SK-N-SH (cell line): Measurements from ENCODE around the gene MYOT. TPM values are rescaled to one million over a fixed set of nuclear protein-coding genes. Genes with fewer than 3 reads are reported as not detected.

ENCODE experiments used
- CTCF ChIA-PET: fragments of 300-600, 350-600 bp; formaldehyde crosslinking; extraction: SDS; loops from one replicate; lab custom pipeline; 2021; lab: Yijun Ruan, JAX
- POLR2A ChIA-PET: fragments of 350-600 bp; sonication (Branson Sonifier 250); formaldehyde crosslinking; extraction: SDS; loops from one replicate; lab custom pipeline; 2020; ENCODE audit warnings: antibody characterized with exemption, inconsistent platforms; lab: Yijun Ruan, JAX
- DNase-seq: peaks from one replicate; pipeline ENCODE4 v3.0.0; 2012
- H2AFZ ChIP-seq: fragments of 200-600 bp; sonication (generic); 2 replicates; pipeline ENCODE4 v1.8.1; 2016; ENCODE audit warnings: antibody characterized with exemption, mild to moderate bottlenecking, low read depth
- H3F3A ChIP-seq: fragments of 200-600 bp; sonication (generic); replicated peaks from 2 replicates; pipeline ENCODE3; 2016; ENCODE audit warnings: antibody characterized with exemption, mild to moderate bottlenecking; ENCODE audit not compliant: insufficient read depth
- H3K27ac ChIP-seq, 2 experiments: fragments of 200-500 bp in 1 of 2; fragments of 200-600 bp in 1 of 2; sonication (Bioruptor generic) in 1 of 2; sonication (generic), shearing (Covaris generic) in 1 of 2; 2 replicates each; pipeline versions ENCODE4 v1.5.1 to v1.6.1; 2014 to 2016; ENCODE audit warnings: low read depth in 2 of 2, inconsistent platforms in 1 of 2, low read length in 1 of 2, mild to moderate bottlenecking in 1 of 2, mixed read lengths in 1 of 2
- H3K27me3 ChIP-seq: fragments of 200-600 bp; sonication (generic), shearing (Covaris generic); 2 replicates; pipeline ENCODE4 v1.6.1; 2016; ENCODE audit warnings: mixed run types; ENCODE audit not compliant: insufficient read depth
- H3K36me3 ChIP-seq, 2 experiments: fragments of 200-500 bp in 1 of 2; fragments of 200-600 bp in 1 of 2; sonication (Bioruptor generic) in 1 of 2; sonication (generic) in 1 of 2; replicated peaks in 1 of 2; 2 replicates each; pipeline versions ENCODE3 to v1.5.1; 2014 to 2016; ENCODE audit warnings: low read length in 1 of 2, mild to moderate bottlenecking in 1 of 2; ENCODE audit not compliant: insufficient read depth in 2 of 2, control insufficient read depth in 1 of 2
- H3K4me1 ChIP-seq, 2 experiments: fragments of 200-500 bp in 1 of 2; fragments of 200-600 bp in 1 of 2; sonication (Bioruptor generic) in 1 of 2; sonication (generic), shearing (Covaris generic) in 1 of 2; 2 replicates each; pipeline versions ENCODE4 v1.5.1 to v1.6.1; 2014 to 2016; ENCODE audit warnings: low read depth in 1 of 2, low read length in 1 of 2, mixed run types in 1 of 2; ENCODE audit not compliant: insufficient read depth in 2 of 2, control insufficient read depth in 1 of 2
- H3K4me2 ChIP-seq: fragments of 200-600 bp; sonication (generic), shearing (Covaris generic); 2 replicates; pipeline ENCODE4 v1.6.1; 2017; ENCODE audit warnings: mixed run types
- H3K4me3 ChIP-seq, 2 experiments: fragments of 200-500 bp in 1 of 2; fragments of 200-600 bp in 1 of 2; sonication (Bioruptor generic) in 1 of 2; sonication (generic), shearing (Covaris generic) in 1 of 2; 2 replicates each; pipeline versions ENCODE4 v1.5.1 to v1.8.1; 2014 to 2016; ENCODE audit warnings: low read depth in 2 of 2, inconsistent platforms in 1 of 2, low read length in 1 of 2, mild to moderate bottlenecking in 1 of 2, mixed read lengths in 1 of 2, moderate library complexity in 1 of 2
- H3K79me2 ChIP-seq: fragments of 200-600 bp; sonication (generic); 2 replicates; pipeline ENCODE4 v1.8.1; 2017; ENCODE audit warnings: mild to moderate bottlenecking; ENCODE audit not compliant: insufficient read depth
- H3K9ac ChIP-seq: fragments of 200-600 bp; sonication (generic); 2 replicates; pipeline ENCODE4 v1.6.1; 2017; ENCODE audit warnings: mixed run types
- H3K9me2 ChIP-seq: fragments of 200-600 bp; sonication (generic); 2 replicates; pipeline ENCODE4 v1.6.1; 2017; ENCODE audit warnings: mixed run types
- H3K9me3 ChIP-seq: fragments of 200-600 bp; sonication (generic); 2 replicates; pipeline ENCODE4 v1.6.1; 2017; ENCODE audit warnings: mixed run types, mild to moderate bottlenecking, moderate library complexity
- H4K20me1 ChIP-seq: fragments of 200-600 bp; sonication (generic); 2 replicates; pipeline ENCODE4 v1.6.1; 2017; ENCODE audit warnings: mild to moderate bottlenecking, mixed run types; ENCODE audit not compliant: insufficient read depth
- CTCF ChIP-seq: fragments of 200-600 bp; sonication (generic); IDR thresholded peaks from 2 replicates; pipeline ENCODE4 v1.6.1; 2017; ENCODE audit warnings: antibody characterized with exemption, mild to moderate bottlenecking, moderate library complexity
- ELF1 ChIP-seq: IDR thresholded peaks from 2 replicates; pipeline ENCODE4 v1.4.0; 2012
- FOXM1 ChIP-seq: IDR thresholded peaks from 2 replicates; pipeline ENCODE4 v1.4.0; 2012; ENCODE audit warnings: low read depth, mild to moderate bottlenecking
- GABPA ChIP-seq: IDR thresholded peaks from 2 replicates; pipeline ENCODE4 v1.4.0; 2012; ENCODE audit warnings: low read depth, mild to moderate bottlenecking
- IRF3 ChIP-seq: fragments of 150-350 bp; IDR thresholded peaks from 2 replicates; pipeline ENCODE4 v1.6.1; 2016; ENCODE audit warnings: mild to moderate bottlenecking, low read depth, low read length
- MAX ChIP-seq: IDR thresholded peaks from 2 replicates; pipeline ENCODE4 v1.4.0; 2012; ENCODE audit warnings: low read depth
- MEF2A ChIP-seq: IDR thresholded peaks from 2 replicates; pipeline ENCODE4 v1.4.0; 2012; ENCODE audit warnings: low read depth, borderline replicate concordance
- REST ChIP-seq: IDR thresholded peaks from 2 replicates; pipeline ENCODE4 v1.6.1; 2012; ENCODE audit warnings: mild to moderate bottlenecking, low read depth, low read length, moderate library complexity
- RXRA ChIP-seq: IDR thresholded peaks from 2 replicates; pipeline ENCODE4 v1.4.0; 2012; ENCODE audit warnings: low read depth, mild to moderate bottlenecking, borderline replicate concordance
- SIN3A ChIP-seq: IDR thresholded peaks from 2 replicates; pipeline ENCODE4 v1.6.1; 2012; ENCODE audit warnings: low read depth, mild to moderate bottlenecking, low read length, moderate library complexity, borderline replicate concordance
- SMC3 ChIP-seq: IDR thresholded peaks from 2 replicates; pipeline ENCODE4 v1.6.1; 2012; ENCODE audit warnings: low read depth, low read length, improper control_type of control experiment
- TCF12 ChIP-seq: IDR thresholded peaks from 2 replicates; pipeline ENCODE4 v1.4.0; 2012
- TEAD4 ChIP-seq: IDR thresholded peaks from 2 replicates; pipeline ENCODE4 v1.4.0; 2012; ENCODE audit warnings: mild to moderate bottlenecking, borderline replicate concordance; ENCODE audit not compliant: insufficient read depth
- YY1 ChIP-seq: IDR thresholded peaks from 2 replicates; pipeline ENCODE4 v1.4.0; 2012; ENCODE audit warnings: low read depth, mild to moderate bottlenecking
- ZBTB33 ChIP-seq: IDR thresholded peaks from 2 replicates; pipeline ENCODE4 v1.4.0; 2012; ENCODE audit warnings: low read depth, borderline replicate concordance
- WGBS: methylation state at CpG from one replicate; pipeline ENCODE4 v1.1.6; 2017; ENCODE audit warnings: low lambda C conversion rate; 5-methylcytosine and 5-hydroxymethylcytosine counted together
- polyA plus RNA-seq, 3 experiments: library from polyadenylated mRNA; depleted of rRNA; stranded (reverse); fragments of >200 nt; gene quantifications; 2 replicates each; pipeline ENCODE4 v1.2.3, GENCODE V29; 2012

MYOT gene
- polyA plus RNA-seq, 1 of the 3 experiments (the other 2 are of a cell fraction) = 0.02 TPM

GRCh38 chr5:137858954-137859353 is 8.7 kb upstream of the MYOT start:
- no peak for DNase-seq
- Histone ChIP-seq H3K27ac (no peak overlapping the region), H3F3A (peaks cover 4% of the 10 kb centered on the region), H3K9me2 (no peaks in the 10 kb centered on the region), H3K4me1 (no peaks in the 10 kb centered on the region; a peak in 1 of 4 replicates), H3K4me3 (no peak overlapping the region), H3K4me2 (no peak overlapping the region), H3K9me3 (no peaks in the 10 kb centered on the region), H2AFZ (no peak overlapping the region), H3K79me2 (no peaks in the 10 kb centered on the region), H4K20me1 (no peaks in the 10 kb centered on the region), H3K36me3 (no peaks in the 10 kb centered on the region), H3K27me3 (no peaks in the 10 kb centered on the region), H3K9ac (no peak overlapping the region)
- POLR2A ChIA-PET = no interaction called here
- CTCF ChIA-PET = no interaction called here
- WGBS = 93% methylated on average over 5 of the region's 5 CpGs
- TF ChIP-seq SIN3A = no peak
- no peak for TF ChIP-seq TEAD4
- no peak for TF ChIP-seq ELF1
- no peak for TF ChIP-seq TCF12
- TF ChIP-seq REST = no peak
- TF ChIP-seq MEF2A = no peak
- TF ChIP-seq RXRA = no peak
- TF ChIP-seq FOXM1 = no peak
- no peak for TF ChIP-seq ZBTB33
- TF ChIP-seq MAX = no peak
- no peak for TF ChIP-seq IRF3
- no peak for TF ChIP-seq GABPA
- TF ChIP-seq YY1 = no peak
- no peak for TF ChIP-seq CTCF
- no peak for TF ChIP-seq SMC3
